ENCODE measurements around the gene SH3PXD2A.
A peak's percentile ranks its signal among the peaks of the same experiment; 100 is the strongest.

The SH3PXD2A gene

DNA sequence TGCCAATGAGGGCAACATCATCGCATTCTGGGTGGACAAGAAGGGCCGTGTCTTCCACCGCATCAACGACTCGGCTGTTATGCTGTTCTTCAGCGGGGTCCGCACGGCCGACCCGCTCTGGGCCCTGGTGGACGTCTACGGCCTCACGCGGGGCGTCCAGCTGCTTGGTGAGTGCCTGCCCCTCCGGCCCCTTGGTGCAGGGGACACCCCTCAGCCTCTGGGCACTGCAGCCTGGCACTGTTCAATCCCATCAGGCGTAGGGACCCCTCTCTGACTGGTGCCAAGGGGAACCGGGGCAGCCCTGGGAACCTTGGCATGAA, 283.8 kb downstream of the SH3PXD2A start:
- no peak for DNase-seq

DNA sequence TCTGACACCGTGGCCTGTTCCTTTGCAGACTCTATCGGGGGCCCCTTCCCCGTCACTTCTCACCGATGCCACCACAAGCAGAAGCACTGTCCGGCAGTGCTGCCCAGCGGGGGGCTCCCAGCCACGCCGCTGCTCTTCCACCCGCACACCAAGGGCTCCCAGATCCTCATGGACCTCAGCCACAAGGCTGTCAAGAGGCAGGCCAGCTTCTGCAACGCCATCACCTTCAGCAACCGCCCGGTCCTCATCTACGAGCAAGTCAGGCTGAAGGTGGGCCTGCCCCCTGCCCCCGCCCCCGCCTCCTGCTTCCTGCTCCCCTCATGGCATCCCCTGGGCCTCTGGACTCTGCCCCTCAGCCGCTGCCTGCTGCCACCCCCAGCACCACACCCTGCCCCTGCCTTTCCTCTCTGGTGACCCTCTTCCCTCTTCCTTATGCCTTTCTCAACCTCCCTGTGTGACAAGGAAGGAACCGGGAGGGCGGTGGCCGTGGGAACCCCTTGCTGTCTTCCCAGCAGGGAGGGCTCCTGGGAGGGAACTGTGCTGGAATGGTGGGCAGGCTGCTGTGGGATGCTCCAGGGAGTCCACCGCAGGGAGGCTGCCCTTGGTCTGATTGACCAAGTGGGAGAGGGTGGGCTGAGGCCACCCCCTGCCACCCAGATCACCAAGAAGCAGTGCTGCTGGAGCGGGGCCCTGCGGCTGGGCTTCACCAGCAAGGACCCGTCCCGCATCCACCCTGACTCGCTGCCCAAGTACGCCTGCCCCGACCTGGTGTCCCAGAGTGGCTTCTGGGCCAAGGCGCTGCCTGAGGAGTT, 284.3 kb downstream of the SH3PXD2A start:
- no peak for DNase-seq

DNA sequence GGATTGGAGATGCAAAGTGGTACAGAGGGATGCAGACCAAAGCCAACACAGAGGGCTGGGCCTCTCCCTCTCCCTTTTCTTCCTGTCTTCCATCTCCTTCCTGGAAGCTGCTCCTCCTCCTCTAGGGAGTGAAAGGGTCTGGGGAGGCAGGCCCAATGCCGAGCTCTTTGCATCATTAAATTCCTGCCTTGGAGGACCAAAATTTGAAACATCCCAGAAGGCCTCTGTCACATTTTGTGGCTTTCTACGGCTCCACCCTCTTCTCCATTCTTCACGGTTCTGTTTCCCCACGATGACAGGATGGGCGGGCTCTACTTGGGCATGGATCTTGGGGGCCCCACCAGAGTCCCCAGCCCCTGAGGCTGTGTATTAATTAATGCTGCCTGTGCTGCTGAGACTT, 285.5 kb downstream of the SH3PXD2A start:
- no peak for DNase-seq

DNA sequence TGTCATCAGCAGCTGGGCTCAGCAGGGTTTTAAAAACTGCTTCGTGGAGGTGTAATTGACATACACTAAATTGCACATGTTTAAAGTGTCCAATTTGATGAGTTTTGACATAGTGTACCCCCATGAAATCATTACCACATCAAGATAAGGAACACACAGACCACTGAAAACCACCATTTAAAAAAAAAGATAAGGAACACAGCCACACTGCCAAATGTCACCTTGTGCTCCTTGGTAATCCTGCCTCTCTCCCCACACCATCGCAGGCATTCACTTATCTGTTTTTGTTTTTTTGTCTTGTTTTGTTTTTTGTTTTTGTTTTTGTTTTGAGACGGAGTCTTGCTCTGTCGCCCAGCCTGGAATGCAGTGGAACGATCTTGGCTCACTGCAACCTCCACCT, 286.9 kb downstream of the SH3PXD2A start:
- no peak for DNase-seq

DNA sequence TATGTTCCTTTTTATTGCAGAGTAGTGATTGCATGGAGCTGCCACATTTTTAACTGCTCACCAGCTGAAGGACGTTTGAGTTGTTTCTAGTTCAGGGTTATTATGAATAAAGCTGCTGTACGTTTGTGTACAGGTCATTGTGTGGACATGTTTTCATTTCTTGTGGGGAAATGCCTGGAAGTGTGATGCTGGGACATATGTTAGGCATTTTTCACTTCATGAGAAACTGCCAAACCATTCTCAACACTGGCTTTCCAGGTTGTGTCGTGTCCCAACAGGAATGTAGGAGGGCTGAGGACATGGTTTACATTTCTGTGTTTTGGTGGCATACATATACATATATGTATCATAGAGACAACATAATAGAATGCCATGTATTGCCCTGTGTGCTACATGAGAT, 288.8 kb downstream of the SH3PXD2A start:
- DNase-seq = no peak

GRCh38 chr10:103564776-103565520, 290.4 kb downstream of the SH3PXD2A start:
- peak; percentile 24 for DNase-seq

- DNase-seq = no peak
Measured at GRCh38 chr10:103564116-103564501, 291.3 kb downstream of the SH3PXD2A start.

DNA sequence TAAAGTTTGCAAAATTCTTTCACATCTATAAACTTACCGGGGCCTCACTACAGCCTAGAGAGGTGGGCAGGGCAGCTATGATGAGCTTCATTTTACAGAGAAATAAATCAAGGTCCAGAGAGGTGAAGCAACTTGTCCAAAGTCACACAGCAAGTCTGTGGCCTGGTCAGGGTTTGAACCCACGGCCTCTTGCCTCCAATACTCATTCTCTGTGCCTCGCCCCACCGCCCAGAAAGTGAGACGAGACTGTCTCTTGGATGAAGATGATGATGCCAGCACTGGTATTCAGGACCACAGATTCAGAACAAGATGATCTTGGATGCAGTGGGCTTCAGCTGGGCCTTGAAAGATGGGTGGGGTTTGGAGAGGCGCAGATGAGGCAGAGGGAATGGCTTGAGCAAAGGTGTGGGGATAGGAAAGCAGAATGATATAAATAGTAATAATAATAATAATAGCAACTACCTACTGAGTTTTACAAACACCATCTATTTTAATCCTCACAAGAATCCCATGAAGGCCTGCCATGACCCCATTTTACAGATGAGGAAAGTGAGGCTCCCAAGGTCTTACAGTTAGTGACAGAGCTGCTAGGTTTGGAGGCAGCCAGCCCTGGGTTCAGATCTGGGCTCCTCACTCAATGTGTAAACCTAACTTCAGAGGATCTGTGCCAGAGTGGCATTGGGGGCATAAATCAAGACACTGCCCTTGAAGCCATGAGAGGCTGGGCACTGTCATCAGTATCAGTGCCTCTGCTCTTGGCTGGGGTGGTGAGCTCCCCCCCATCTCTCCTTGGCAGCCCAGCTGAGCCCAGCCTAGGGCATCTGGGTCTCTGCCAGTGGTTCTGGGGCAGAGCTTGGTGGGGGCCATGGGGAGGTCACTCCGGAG, 291.9 kb downstream of the SH3PXD2A start:
- DNase-seq = no peak

GRCh38 chr10:103562383-103562782, 293.0 kb downstream of the SH3PXD2A start:
- no peak for DNase-seq

DNA sequence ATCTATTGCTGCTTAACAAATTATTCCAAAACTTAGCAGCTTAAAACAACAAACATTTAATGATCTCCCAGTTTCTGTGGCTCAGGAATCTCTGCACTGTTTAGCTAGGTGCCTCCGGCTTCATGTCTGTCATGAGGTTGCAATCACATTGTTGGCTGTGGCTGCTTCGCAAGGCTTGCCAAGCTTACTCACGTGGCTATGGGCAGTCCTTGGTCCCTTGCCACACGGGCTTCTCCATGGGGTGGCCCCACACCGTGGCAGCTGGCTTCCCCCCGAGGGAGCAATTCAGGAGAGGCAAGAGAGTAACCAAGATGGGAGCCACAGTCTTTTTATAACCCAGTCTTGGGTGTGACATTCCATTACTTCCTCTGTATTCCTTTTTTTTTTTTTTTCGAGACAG, 294.5 kb downstream of the SH3PXD2A start:
- no peak for DNase-seq

DNA sequence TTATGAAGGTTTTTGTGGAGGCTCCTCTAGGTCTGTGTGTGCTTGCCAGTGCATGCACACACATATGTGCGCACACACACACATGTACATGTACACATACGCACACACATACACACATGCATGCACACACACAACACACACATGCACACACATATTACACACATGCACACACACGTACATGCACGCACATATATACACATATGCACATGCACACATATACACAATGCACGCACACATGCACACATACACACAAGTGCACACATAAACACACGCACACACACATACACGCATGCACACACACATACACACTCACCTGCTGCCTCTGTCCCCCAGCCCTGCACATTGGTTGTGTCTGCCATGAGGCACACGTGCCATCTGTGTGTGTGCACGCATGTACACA, 295.6 kb downstream of the SH3PXD2A start:
- DNase-seq = no peak

DNA sequence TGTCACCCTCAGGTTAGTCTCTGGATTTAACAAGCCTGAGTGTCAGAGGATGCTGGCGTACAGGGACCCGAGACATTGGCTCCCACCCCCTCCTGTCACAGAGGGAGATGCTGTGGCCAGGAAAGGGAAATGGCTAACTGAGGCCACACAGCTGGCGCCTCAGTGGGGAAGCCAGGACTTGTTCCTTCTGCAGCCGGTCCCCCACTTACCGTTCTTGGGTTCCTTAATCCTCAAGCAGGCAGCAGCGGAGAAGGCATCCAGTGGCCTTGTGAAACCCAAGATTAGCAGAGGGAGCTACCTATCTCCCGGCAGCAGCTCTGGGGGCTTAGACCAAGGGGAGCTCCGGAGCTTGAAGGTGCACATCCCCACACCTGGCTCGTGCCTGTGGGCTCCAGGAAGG, 296.5 kb downstream of the SH3PXD2A start:
- DNase-seq = no peak

GRCh38 chr10:103557455-103557854, 297.9 kb downstream of the SH3PXD2A start:
- DNase-seq = no peak

GRCh38 chr10:103556383-103557007, 298.9 kb downstream of the SH3PXD2A start:
- no peak for DNase-seq

DNA sequence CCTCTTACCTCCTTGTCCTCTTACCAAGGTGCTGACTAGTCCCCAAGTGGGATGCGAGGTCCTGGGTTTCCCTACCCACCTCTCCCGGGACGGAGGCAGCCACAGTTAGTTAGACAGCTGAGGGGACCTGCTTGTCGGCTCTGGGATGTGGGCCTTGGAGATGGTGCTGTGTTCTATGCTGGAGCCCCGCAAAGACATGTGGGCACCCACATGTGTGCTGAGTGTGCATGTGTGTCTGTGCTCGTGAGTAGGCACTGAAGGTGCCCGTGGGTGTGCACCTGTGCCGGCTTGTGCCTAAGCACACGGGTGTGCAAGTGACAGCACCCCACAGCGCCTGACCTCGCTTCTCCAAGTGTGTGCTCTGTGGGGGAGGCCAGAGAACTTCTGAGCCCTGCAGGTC, 299.7 kb downstream of the SH3PXD2A start:
- no peak for DNase-seq

DNA sequence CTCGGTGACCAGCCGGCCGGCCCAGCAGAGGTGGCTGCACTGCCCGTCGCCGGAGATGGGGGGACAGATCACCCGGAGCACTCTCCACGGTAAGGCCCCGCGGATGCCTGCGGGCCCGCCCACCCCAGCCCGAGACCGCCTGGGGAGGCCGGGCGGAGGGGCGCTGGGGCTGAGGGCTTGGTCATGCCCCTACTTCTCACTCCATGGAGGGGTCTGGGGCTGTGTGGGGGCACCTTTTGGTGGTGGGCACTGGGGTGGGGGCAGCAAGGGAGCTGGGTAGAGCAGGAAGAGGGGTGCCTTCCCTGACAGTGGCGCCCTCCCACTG, 300.1 kb downstream of the SH3PXD2A start:
- no peak for DNase-seq

GRCh38 chr10:103554488-103555324, 300.7 kb downstream of the SH3PXD2A start:
- DNase-seq = peak; percentile 3

GRCh38 chr10:103553743-103554487, 301.5 kb downstream of the SH3PXD2A start:
- DNase-seq = no peak

GRCh38 chr10:103552856-103553742, 302.3 kb downstream of the SH3PXD2A start:
- no peak for DNase-seq
